Activated T-helper 17 cell treated with anti-CD3 and anti-CD28 coated beads, Interleukin-2, amount 50 U/mL, for 72 hours (primary cell): ENCODE results near the gene FNBP1. TPM values are rescaled to one million over a fixed set of nuclear protein-coding genes. Genes with fewer than 3 reads are reported as not detected.

ENCODE experiments used
- ATAC-seq: fragments of 150-1000 bp; cut with Tn5 transposase; replicated peaks from 2 replicates; pipeline ENCODE4 v1.10.0; 2021; ENCODE audit warnings: mild to moderate bottlenecking, moderate library complexity
- H3K27ac Mint-ChIP-seq: one replicate; pipeline ENCODE4 v1.8.0; 2022; ENCODE audit warnings: mixed read lengths
- H3K27me3 Mint-ChIP-seq: one replicate; pipeline ENCODE4 v1.8.0; 2022; ENCODE audit warnings: mixed read lengths
- H3K36me3 Mint-ChIP-seq: one replicate; pipeline ENCODE4 v1.8.0; 2022; ENCODE audit warnings: low read depth, mild to moderate bottlenecking, mixed read lengths
- H3K4me1 Mint-ChIP-seq: one replicate; pipeline ENCODE4 v1.8.0; 2022; ENCODE audit warnings: mixed read lengths
- H3K4me3 Mint-ChIP-seq: one replicate; pipeline ENCODE4 v1.8.0; 2022; ENCODE audit warnings: mild to moderate bottlenecking, mixed read lengths
- H3K9me3 Mint-ChIP-seq: one replicate; pipeline ENCODE4 v1.8.0; 2022; ENCODE audit warnings: mixed read lengths
- total RNA-seq, 2 donors: library from RNA; stranded (reverse); gene quantifications; one replicate each; pipeline ENCODE4 v1.2.3, GENCODE V29; 2022

The FNBP1 gene
- total RNA-seq, 2 donors from 2014 or later, result 173 to 492 TPM

DNA sequence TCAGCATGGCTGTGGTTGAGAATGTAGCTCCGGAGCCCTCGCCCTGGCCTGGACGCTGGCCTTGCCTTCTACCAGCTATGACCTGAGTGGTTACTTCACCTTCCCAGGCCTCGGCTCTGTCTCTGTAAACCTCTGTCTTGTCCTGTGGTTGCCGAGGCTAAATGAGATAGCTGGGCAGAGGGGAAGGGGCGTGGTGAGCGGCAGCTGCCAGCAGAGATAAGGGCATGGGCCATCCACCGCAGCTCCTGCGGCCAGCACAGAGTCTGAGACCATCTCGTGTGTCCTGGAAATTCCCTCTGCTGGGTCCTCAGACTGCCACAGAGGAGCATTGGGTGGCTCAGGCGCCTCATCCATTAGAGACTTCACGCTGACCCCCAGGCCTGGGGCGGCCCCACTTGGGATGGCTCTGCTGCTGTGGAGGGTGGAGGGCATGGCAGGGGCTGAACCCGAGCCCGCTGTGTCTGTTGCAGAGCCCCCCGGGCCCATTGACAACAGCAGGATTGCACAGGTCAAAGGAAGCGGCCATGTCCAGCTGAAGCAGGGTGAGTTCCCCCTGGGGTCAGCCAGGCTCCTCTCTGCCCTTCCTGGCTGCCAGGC is 163.8 kb downstream of the FNBP1 start:
- H3K27me3 Mint-ChIP-seq, result no peaks in the 10 kb centered on the region
- peaks cover 4% of the 10 kb centered on the region for H3K4me1 Mint-ChIP-seq
- peaks cover 77% of the 10 kb centered on the region for H3K36me3 Mint-ChIP-seq
- no peaks in the 10 kb centered on the region for H3K9me3 Mint-ChIP-seq
- H3K4me3 Mint-ChIP-seq, result no peak overlapping the region
- ATAC-seq, result no peak
- H3K27ac Mint-ChIP-seq, result no peak overlapping the region

DNA sequence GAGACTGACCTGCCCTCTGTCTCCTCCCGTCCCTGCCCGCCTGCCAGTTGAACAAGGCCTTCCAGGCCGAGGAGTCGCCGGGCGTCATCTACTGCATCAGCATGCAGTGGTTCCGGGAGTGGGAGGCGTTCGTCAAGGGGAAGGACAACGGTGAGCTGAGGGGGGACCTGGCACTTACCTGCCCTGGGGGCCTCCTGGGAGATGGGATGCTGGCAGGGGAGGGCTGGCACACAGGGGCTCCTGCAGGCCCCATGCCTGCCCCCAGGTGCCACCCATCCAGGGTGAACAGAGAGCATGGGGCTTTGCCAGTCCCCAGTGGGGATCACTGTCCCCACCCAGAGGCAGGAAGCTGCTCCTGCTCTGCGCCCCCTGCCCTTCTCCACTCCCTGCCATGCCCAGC is 164.7 kb downstream of the FNBP1 start:
- no peak for ATAC-seq
- Mint-ChIP-seq H3K4me3 (no peak overlapping the region), H3K9me3 (no peaks in the 10 kb centered on the region), H3K27ac (no peak overlapping the region), H3K36me3 (peaks cover 78% of the 10 kb centered on the region), H3K4me1 (no peaks in the 10 kb centered on the region), H3K27me3 (no peaks in the 10 kb centered on the region)

DNA sequence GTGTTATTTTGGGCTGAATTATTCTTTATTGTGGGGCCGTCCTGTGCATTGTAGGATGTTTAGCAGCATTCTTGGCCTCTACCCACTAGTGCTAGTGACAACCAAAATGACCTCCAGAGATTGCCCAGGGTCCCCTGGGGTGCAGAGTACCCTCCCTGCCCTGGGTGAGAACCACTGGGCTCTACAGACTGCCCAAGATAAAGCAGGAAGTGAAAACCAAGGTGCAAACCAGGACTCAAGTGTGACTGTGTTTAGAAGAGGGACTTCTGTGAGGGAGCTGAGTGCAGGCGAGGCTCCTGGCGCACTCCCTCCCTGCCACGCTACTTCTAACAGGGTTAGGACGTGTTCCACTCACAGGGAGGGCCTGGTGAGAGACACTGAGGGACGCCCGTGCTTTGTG is 166.2 kb downstream of the FNBP1 start:
- peaks cover 74% of the 10 kb centered on the region for H3K36me3 Mint-ChIP-seq
- ATAC-seq, result no peak
- no peak overlapping the region for H3K4me3 Mint-ChIP-seq
- H3K9me3 Mint-ChIP-seq, result no peaks in the 10 kb centered on the region
- H3K27me3 Mint-ChIP-seq, result no peaks in the 10 kb centered on the region
- no peaks in the 10 kb centered on the region for H3K4me1 Mint-ChIP-seq
- H3K27ac Mint-ChIP-seq, result no peak overlapping the region

GRCh38 chr9:129875687-129876395 is 167.1 kb downstream of the FNBP1 start:
- Mint-ChIP-seq H3K27me3 (no peaks in the 10 kb centered on the region), H3K4me3 (no peak overlapping the region), H3K27ac (no peak overlapping the region), H3K9me3 (no peaks in the 10 kb centered on the region), H3K36me3 (peaks cover 77% of the 10 kb centered on the region), H3K4me1 (no peaks in the 10 kb centered on the region)
- ATAC-seq, result no peak

DNA sequence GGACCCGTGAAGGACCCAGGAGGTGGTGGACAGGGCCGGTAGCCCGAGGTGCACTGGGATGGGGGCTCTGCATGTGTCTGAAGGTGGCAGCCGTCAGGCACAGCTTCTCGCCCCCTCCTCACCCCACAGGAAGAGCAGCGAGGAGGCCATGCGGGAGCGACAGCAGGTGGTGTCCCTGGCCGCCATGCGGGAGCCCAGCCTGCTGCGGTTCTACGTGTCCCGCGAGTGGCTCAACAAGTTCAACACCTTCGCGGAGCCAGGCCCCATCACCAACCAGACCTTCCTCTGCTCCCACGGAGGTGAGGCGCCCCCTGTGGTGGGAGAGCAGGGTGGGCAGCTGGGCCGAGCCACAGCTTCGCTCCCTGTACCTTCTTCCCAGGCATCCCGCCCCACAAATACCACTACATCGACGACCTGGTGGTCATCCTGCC is 167.8 kb downstream of the FNBP1 start:
- no peak overlapping the region for H3K27ac Mint-ChIP-seq
- no peaks in the 10 kb centered on the region for H3K4me1 Mint-ChIP-seq
- no peak overlapping the region for H3K4me3 Mint-ChIP-seq
- no peaks in the 10 kb centered on the region for H3K9me3 Mint-ChIP-seq
- peaks cover 73% of the 10 kb centered on the region for H3K36me3 Mint-ChIP-seq
- no peaks in the 10 kb centered on the region for H3K27me3 Mint-ChIP-seq
- no peak for ATAC-seq

GRCh38 chr9:129874261-129875101 is 168.5 kb downstream of the FNBP1 start:
- ATAC-seq, result no peak
- Mint-ChIP-seq H3K36me3 (peaks cover 66% of the 10 kb centered on the region), H3K9me3 (no peaks in the 10 kb centered on the region), H3K27me3 (no peaks in the 10 kb centered on the region), H3K4me1 (no peaks in the 10 kb centered on the region), H3K27ac (peak overlapping the region; percentile 17), H3K4me3 (no peak overlapping the region)

DNA sequence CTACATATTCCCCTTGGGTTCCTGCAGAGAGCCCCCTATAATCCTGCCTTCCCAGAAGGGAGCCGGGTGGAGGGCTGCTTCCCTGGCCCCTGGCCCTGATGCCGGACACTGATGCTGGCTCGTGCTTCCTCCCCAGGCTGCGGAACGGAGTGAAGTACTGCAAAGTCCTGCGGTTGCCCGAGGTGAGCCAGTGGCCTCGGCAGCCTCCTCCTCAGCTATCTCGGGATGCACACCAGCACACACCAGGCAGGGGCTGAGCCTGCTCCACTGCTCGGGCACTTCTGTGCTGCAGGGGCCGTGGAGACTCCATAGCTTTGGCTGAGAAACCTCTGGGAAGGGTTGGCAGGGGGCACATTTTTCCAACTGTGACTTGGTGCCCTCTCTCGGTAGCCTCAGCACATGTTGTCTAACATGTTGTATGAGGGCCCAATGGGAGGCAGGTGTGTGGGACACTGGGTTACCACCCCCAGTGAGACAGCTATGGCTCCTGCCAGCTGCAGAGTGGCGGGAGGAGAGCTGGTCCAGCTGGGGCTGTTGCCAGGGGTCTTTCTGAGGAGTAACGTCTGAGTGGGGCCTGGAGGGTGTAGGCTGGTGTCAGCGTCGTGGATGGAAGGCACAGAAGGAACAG is 169.3 kb downstream of the FNBP1 start:
- no peaks in the 10 kb centered on the region for H3K4me1 Mint-ChIP-seq
- no peaks in the 10 kb centered on the region for H3K9me3 Mint-ChIP-seq
- peaks cover 61% of the 10 kb centered on the region for H3K36me3 Mint-ChIP-seq
- H3K27ac Mint-ChIP-seq, result peak overlapping the region; percentile 17
- no peaks in the 10 kb centered on the region for H3K27me3 Mint-ChIP-seq
- H3K4me3 Mint-ChIP-seq, result no peak overlapping the region
- ATAC-seq, result no peak

- peaks cover 51% of the 10 kb centered on the region for H3K36me3 Mint-ChIP-seq
Measured at GRCh38 chr9:129871046-129871445, 171.9 kb downstream of the FNBP1 start.

GRCh38 chr9:129869585-129870501 is 173.1 kb downstream of the FNBP1 start:
- Mint-ChIP-seq H3K4me3 (peak overlapping the region; percentile 71), H3K27ac (peak overlapping the region; percentile 87), H3K36me3 (peaks cover 53% of the 10 kb centered on the region), H3K4me1 (peaks cover 21% of the 10 kb centered on the region), H3K9me3 (no peaks in the 10 kb centered on the region), H3K27me3 (no peaks in the 10 kb centered on the region)
- no peak for ATAC-seq

More at GRCh38 chr9:129871046-129871445, 171.9 kb downstream of the FNBP1 start:
- Mint-ChIP-seq H3K9me3 (no peaks in the 10 kb centered on the region), H3K4me3 (peak overlapping the region; percentile 71), H3K27ac (peak overlapping the region; percentile 29), H3K4me1 (peaks cover 15% of the 10 kb centered on the region), H3K27me3 (no peaks in the 10 kb centered on the region)
- ATAC-seq, result no peak

- Mint-ChIP-seq H3K27ac (peak overlapping the region; percentile 87), H3K27me3 (no peaks in the 10 kb centered on the region), H3K36me3 (peaks cover 50% of the 10 kb centered on the region), H3K9me3 (no peaks in the 10 kb centered on the region), H3K4me1 (peaks cover 25% of the 10 kb centered on the region), H3K4me3 (peak overlapping the region; percentile 71)
- peak; percentile 91 for ATAC-seq
Measured at GRCh38 chr9:129868872-129869486, 174.0 kb downstream of the FNBP1 start.

DNA sequence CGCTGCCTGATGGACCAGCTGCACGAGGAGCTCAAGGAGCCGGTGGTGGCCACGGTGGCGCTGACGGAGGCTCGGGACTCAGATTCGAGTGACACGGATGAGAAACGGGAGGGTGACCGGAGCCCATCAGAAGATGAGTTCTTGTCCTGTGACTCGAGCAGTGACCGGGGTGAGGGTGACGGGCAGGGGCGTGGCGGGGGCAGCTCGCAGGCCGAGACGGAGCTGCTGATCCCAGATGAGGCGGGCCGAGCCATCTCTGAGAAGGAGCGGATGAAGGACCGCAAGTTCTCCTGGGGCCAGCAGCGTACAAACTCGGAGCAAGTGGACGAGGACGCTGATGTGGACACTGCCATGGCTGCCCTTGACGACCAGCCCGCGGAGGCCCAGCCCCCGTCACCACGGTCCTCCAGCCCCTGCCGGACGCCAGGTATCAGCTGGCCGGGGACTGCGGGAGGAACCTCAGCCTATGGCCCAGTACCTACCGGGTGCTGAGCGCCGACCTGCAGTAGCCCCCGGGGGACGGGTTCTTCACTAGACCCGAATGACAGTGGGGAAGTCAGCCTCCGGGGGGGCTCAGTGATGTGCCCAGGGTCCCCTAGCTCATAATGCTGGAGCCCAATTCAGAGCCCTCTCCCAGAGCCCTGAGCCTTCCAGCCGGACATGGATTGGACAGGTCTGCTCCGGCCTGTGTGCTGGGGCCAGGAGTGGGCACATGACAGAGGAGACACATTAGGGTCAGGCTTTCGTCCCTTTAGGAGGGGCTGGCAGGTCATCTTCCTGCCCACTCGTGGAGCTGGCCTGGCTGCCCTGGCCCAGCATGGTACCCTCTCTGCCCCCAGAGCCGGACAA is 174.7 kb downstream of the FNBP1 start:
- ATAC-seq, result no peak
- peak overlapping the region; percentile 79 for H3K4me3 Mint-ChIP-seq
- no peaks in the 10 kb centered on the region for H3K9me3 Mint-ChIP-seq
- peaks cover 50% of the 10 kb centered on the region for H3K36me3 Mint-ChIP-seq
- H3K27ac Mint-ChIP-seq, result peak overlapping the region; percentile 91
- H3K4me1 Mint-ChIP-seq, result peaks cover 32% of the 10 kb centered on the region
- no peaks in the 10 kb centered on the region for H3K27me3 Mint-ChIP-seq

- H3K27me3 Mint-ChIP-seq, result no peaks in the 10 kb centered on the region
- no peaks in the 10 kb centered on the region for H3K9me3 Mint-ChIP-seq
- H3K36me3 Mint-ChIP-seq, result peaks cover 52% of the 10 kb centered on the region
- peaks cover 37% of the 10 kb centered on the region for H3K4me1 Mint-ChIP-seq
- peak overlapping the region; percentile 79 for H3K4me3 Mint-ChIP-seq
- no peak for ATAC-seq
- H3K27ac Mint-ChIP-seq, result peak overlapping the region; percentile 91
Measured at GRCh38 chr9:129867136-129868022, 175.6 kb downstream of the FNBP1 start.
